ENCODE results near the gene CORO1C.

Gene CORO1C

GRCh38 chr12:108595711-108596647 is 135.3 kb downstream of the CORO1C start:
- intact Hi-C loops (cut with DNase I): no loop called here
- DNase-seq: peak in 2 of 10 donors; percentile 59
